ENCODE measurements around the gene ARHGAP26.

Gene ARHGAP26

DNA sequence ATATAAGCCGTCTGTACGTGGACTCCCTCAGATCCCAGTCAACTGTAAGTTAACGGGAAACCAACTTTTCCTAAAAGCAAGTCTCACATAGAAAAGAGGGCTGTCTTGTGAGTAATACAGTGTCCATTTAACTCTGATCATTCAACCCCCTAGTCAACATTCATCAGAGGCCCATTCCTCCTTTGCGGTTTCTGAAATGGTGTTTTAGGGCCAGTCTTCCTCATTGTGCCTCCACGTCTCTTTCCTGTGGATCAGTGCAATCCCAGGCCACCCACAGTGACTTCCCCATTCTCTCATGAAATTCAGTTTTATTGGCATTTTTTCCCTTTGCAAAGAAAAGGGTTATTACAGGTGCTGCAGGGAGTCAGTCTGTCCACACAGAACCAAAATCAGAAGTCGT, 371.5 kb downstream of the ARHGAP26 start:
- FAIRE-seq = no peak
- DNase-seq (ENCODE audit: insufficient read length, low spot score) = no peak

DNA sequence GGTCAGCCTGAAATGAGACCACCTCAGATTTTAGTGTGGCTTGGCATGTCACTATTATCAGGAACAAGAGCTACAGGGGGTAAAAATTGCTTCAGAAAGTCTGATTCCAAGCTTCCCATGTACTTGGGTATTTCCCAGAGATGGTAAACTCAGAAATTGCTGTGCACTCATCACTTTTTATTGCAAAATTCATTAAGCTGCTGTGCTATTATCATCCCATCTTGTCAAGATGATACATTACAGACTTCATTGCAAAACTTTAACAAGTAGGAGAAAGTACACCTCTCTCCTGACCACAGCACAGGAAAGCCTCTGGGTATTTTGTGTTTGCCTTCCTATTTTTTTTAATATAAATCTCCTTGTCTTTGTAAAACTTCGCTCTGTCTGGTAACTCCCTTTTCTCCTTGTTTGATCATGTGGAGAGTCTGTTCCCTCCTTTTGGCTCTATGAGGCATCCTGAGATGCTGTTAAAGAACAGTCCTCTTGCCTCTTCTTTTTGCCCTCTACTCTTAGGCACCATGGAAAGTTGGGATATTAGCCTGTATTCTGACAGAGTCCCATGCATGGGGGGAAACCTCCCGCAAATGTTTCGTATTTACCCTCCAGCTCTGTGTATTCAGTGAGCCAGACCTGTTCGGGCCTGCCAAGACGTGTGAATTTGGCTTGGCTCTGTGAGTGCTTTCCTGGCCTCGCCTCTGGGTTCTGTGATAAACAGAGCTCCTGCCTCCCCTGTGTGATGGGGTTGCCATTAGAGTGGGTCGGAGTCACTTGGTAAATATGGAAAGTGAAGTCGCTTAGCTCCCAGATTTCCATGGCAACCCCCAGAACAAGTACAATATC, 372.6 kb downstream of the ARHGAP26 start:
- FAIRE-seq = no peak
- DNase-seq (ENCODE audit: insufficient read length, low spot score) = no peak

DNA sequence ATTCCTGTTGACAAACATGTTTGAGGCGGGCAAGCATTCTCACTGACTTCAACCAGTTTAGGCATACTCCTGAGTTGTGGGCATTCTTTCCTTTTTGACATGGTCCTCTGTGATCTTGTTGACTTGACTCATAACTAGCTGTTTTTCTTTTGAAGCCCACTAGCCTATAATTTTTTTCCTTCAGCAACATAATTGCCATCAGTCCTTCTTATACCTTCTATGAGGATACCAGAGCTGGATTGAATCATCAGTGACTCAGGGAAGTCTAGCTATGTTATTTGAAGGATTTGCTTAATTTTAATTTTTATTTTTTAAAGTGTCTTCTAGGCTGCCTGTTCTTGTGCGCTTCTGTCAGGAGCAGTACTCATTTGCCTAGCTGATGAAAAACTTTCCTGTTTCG, 373.8 kb downstream of the ARHGAP26 start:
- DNase-seq (ENCODE audit: insufficient read length, low spot score) = no peak
- FAIRE-seq = no peak

DNA sequence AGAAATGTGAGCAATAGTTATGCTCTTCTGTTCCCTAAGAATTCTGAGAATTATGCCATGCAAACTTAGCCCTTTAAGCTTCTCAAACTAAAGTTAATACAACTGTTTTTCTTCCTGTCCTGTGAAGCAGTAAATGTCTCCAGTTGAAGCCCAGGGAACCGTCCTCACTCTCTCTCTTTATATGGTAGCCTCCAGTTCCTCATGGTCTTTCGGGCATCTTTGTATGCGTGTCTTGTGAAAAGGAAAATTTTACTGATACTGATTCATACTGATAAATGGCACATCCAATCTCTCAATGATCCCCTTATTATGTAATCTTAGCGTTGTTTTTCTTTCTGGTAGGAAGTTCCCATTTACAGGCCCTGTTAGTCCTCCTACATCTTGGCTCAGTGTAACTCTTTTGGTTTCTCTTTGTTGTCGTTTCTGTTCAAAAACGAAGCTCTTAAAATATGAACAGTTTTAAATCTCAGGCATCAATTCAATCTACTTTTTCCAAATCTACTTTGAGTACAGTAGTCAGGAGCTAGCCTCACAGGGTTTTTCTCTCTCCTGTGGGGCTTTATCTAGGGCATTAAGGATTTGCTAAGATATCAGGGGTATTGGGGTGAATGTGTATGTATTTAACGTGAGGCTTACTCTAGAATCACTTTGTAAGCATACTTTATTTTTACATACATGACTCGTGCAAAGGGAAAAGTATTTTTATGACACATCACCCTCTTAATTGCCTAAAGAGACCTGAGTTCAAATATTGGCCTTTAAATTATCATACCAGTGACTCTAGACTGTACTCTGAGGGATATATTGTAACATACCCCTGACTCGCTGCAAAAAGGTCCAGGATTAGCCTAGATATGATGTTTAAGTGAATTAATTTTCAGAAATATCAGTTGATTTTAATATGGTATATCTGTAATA, 375.3 kb downstream of the ARHGAP26 start:
- DNase-seq (ENCODE audit: insufficient read length, low spot score) (no peak), FAIRE-seq (no peak)

DNA sequence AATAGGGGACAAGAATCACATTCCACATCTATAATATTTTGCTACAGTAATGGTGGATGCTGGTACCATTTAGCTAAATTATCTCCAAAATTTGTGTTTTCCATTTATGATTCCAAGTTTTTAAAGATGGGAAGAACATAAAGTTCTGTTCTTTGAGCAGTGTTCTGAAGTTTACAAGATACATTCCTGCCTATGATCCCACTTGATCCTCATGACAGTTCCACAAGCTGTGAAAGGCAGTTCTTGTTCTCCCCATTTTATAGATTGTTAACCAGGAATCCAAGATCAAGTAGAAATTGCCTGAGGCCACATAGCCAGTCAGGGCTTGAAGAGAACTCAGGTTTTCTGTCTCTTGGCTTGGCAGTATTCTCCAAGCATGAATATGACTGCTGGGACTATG, 376.0 kb downstream of the ARHGAP26 start:
- FAIRE-seq (no peak), DNase-seq (ENCODE audit: insufficient read length, low spot score) (no peak)

DNA sequence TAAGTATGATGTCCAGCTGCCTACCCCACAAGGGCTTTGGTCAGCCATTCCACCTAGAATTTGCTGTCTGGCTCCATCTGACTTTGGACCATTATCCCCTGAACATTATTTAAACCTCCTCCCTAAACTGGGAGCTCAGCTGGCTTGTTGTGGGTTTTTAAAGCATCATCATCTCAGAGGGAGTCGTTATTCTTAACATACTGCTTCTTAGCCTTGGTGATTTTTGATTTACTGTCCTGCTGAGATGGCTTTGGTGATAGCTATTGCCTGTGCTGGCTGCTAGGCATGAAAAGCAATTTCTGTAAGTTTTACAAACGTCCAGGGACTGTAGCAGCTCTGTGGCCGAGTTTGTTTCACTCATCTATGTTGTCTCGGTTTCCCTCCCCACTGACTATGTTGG, 377.2 kb downstream of the ARHGAP26 start:
- no peak for DNase-seq (ENCODE audit: insufficient read length, low spot score)
- FAIRE-seq = no peak

DNA sequence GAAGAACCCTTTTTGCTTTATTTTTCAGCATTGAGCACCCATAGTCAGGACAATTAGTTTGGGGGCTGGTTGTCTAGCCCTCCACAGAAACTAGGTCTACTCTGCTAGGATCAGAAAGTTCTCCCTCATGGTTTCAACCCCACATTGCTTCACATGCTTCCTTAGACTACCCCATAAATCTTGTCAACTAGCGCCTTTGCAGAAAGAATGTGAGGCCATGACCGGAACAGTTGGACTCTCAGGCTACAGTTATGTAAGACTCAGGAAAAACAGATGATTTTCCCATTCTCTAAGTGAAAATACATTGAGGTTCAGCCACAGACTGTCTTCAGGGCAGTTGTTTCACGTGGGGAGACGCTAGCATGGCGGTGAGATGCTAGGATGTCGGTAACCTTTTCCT, 377.7 kb downstream of the ARHGAP26 start:
- FAIRE-seq = no peak

DNA sequence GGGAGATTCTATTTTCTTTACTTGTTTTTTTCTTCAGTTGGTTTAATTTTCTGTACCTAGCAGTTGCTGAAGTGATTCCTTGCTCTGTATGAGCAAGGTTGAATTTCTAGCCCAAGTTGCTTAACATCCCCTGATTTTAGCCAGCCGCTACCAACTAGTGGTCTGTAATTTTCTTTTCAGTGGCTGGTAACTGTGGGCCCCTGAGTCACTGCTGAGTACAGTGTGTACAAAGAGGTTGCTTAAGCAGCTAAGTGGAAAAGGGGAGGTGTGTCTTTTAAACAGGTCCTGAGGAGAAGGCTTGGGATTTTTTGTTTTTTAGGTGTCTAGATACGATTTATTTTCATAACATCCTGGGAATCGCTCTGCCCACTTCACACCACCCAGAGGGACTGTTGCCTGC, 378.6 kb downstream of the ARHGAP26 start:
- FAIRE-seq (no peak), DNase-seq (ENCODE audit: insufficient read length, low spot score) (no peak)

More for the DNA sequence above, 377.7 kb downstream of the ARHGAP26 start:
- DNase-seq (ENCODE audit: insufficient read length, low spot score) = no peak

DNA sequence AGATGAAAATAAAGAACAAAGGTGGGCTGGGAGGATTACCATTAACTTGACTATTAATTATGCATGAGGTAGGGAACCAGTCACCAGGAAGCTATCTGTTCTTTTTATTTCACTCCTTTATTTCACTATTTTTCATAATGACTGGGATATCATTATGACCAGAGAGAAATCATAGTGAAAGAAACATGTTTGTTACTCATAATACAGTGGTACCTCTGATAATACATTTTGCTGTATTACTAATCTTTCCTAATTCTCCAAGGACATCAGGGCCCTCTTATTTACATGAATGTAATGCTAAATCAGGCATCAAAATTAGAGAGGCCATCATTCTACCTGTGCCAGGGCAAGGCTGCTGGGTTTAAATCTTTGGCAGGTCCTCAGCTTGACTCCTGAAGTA, 379.6 kb downstream of the ARHGAP26 start:
- no peak for DNase-seq (ENCODE audit: insufficient read length, low spot score)
- no peak for FAIRE-seq

DNA sequence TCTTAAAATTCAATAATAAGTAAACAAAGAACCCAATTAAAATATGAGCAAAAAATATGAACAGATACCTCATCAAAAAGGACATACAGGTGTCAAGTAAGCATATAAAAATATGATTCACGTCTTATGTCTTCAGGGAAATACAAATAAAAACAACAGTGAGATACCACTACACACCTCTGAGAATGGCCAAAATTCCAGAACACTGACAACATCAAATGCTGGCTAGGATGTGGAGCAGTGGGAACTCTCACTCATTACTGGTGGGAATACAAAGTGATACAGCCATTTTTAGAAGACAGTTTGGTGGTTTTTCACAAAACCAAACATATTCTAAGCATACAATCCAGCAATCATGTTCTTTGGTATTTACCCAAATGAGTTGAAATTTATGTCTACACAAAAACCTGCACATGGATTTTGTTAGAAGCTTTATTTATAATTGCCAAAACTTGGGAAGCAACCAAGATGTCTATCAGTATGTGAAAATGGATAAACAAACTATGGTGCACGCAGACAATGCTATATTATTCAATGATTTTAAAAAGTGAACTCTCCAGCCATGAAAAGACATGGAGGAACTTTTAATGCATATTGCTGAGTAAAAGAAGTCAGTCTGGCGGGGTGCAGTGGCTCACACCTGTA, 381.0 kb downstream of the ARHGAP26 start:
- no peak for DNase-seq (ENCODE audit: insufficient read length, low spot score)
- FAIRE-seq = no peak

DNA sequence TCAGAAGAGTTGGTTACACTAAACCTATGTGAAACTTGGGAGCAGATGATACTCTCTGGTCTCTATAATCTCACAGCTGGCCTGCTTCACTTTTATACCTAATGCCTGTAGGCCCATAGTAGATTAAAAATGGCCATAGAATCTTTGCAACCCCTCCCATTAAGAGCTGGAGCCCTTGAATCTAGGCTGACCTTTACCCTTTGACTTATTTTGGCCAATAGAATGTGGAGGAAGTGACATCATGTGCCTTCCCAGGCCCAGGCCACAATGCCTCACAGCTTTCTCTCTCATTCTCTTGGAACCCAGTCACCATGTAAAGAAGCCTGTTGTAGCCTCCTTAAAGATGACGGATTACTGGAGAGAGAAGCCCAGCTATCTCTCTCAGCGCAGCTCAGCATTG, 382.3 kb downstream of the ARHGAP26 start:
- FAIRE-seq (no peak), DNase-seq (ENCODE audit: insufficient read length, low spot score) (no peak)

DNA sequence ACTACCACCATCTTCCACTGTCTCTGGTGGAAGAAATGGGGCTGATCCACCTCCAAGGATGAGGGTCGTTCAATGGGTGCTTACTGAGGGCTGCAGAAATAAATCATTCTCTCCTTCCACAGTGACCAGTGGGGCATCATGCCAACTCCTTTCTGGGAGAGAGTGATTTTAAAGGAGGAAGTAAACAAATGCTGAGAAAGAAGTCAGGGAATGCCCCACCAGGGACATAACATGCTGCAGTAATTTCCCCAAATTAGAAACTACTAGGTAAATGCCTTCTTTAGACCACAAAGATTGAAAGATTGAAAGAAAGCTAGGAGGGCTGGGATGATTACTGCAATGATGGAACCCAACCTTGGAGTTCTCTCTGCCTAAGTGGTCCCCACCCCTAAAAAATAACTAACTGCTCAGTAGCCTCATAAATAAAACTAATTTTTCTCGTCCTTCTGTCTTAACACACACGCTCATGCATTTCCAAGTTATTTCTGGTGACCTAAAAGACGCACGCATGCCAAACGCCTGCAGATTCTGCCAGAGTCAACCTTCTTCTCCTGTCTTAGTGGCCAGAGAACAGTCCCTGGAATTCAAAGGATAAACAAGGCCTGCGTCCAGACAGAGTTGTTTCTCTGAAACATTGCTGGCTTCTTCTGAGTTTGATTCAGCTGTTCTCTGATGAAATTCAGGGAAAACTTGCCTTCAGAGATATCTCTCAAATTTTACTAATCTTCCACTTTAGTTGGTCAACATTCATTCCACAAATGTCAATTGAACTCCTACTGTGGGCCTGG, 383.3 kb downstream of the ARHGAP26 start:
- FAIRE-seq (no peak), DNase-seq (ENCODE audit: insufficient read length, low spot score) (no peak)

DNA sequence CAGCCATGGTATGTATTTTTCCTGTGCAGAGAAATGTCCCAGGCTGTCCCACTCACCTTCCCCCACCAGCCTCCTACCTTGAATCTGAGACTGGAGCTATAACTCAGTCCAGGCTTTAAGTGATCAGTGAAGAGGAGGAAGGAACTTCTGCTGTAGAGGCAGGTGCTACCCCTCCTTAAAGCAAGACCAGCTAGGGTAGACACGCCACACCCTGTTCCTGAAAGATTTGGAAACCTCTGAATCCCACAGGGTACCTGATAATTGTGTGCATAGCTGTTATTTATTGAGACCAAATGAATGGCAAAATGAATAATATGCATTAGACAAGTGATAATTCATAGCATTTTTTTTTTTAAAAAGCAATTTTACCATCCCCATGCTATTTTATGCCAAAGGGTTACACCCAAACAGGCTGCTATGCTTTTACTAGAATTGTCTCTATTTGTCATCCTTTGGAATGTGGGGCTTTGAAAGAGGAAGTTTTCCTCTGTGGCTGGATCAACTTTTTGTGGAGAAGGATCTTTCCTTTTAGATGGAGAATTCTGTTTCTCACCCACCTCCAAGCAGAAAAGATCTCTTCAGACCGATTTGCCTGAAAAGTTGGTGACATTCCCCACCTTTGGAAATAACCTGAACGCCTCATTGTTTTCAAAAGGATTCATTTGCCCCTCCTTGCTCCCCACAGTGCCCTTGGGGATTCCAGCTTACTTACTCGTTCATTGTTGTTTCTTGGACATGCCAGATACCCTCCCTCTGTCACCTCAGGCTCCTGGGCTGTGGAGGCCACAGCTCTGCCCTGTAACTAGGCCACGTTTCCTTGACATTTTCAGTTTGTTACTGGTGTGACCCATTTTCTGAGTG, 384.6 kb downstream of the ARHGAP26 start:
- FAIRE-seq (no peak), DNase-seq (ENCODE audit: insufficient read length, low spot score) (no peak)

DNA sequence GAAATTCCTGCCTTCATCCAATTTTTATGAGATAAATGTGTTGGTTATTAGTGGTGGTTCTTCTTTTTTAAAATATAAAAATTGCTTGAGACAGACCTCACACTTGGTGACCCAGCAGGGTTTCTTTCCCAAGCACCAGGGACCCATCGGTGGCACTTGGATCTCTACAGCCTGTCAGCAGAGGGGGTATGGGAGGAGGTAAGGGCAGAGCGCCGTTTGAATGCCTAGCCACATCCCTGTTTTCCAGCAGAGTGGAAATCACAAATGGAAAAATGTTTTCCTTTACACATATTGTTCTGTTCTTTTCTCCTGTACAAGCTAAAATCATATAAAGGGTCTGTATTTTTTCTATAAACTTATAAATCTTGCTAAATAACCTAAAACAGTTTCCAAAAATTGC, 385.3 kb downstream of the ARHGAP26 start:
- DNase-seq (ENCODE audit: insufficient read length, low spot score) = no peak
- FAIRE-seq = no peak

DNA sequence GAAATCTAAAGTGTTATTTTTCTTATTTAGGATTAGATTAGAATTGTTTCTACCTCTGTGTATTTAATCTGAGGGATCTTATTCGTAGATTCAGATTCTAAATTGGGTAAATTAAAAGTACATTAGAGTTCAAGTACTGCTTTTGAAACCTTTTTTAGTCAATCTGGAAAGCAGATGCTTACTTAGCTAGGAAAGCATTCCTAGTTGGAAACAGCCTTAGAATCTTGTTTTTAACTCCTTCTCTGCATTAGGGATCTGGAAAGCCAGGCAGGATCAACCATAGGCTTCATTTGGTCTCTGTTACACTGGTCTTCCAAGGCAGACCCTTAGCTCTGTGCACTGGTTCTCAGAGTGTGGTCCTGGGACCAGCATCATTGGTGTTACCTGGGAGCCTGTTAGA, 385.9 kb downstream of the ARHGAP26 start:
- FAIRE-seq (no peak), DNase-seq (ENCODE audit: insufficient read length, low spot score) (no peak)

DNA sequence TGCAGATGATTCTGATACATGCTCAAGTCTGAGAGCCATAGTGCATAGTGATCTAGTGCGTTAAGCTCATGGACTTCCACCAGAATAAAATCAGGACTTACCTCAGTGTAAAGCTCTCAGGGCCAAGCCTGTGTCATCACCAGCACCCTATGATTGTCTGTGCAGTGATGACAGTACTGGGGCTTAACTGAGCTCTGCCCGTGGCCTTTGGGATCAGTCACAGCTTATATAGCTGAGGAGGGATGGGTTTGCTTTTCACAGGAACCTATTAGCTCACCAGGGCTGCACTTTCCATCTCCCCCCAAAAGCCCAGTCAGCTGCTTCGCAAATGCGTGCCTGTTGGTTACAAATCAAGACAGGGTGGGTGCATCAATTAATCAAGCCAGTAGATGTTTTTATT, 386.4 kb downstream of the ARHGAP26 start:
- no peak for DNase-seq (ENCODE audit: insufficient read length, low spot score)
- FAIRE-seq = no peak

DNA sequence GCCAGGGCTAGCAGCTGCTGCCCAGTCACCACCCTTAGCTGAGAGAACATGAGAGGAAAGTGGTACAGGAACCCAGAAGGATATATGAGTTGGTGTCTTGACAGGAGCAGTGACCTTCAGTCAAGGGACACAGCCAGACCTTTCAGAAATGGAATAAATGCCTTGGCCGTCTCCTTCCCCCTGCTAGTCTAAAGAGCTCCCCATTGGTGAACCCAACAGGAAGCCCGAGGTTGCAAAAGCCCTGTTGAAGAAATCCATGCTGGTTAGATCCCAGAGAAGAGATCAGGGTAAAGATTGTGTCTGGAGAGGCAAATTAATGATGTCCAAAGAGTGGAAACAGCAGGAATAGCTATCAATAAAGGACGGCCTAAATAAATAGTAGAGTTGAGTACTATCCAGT, 388.9 kb downstream of the ARHGAP26 start:
- FAIRE-seq (no peak), DNase-seq (ENCODE audit: insufficient read length, low spot score) (no peak)

DNA sequence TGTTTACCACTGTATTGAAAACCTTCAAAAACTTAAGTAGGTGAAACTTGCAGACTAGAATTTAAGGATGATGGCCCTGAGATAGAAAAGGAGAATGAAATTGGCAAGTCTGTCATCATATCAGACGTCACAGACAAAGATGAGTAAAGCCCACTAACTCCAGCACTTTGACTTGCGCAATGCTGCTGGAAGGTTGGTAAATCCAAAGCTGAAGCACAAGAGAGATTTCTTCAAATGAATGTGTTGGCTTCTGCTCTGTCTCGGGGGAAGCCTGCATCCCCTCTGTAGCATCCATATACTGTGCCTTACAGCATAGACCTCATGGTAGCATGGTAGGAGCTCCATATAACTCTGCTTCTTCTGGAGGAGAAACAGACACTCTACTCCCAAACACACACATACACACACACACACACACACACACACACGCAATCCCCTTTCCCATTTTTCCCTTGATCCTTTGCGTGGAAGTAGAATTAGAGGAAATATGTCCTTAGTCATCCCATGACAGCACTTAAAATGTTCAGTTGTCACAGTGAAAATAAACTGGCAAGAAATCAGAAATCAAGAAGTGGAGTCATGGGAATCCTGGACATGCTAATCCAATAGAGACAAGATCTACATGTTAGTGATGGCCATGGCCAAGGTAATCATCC, 391.8 kb downstream of the ARHGAP26 start:
- peak; percentile 55 for FAIRE-seq
- DNase-seq (ENCODE audit: insufficient read length, low spot score) = no peak

DNA sequence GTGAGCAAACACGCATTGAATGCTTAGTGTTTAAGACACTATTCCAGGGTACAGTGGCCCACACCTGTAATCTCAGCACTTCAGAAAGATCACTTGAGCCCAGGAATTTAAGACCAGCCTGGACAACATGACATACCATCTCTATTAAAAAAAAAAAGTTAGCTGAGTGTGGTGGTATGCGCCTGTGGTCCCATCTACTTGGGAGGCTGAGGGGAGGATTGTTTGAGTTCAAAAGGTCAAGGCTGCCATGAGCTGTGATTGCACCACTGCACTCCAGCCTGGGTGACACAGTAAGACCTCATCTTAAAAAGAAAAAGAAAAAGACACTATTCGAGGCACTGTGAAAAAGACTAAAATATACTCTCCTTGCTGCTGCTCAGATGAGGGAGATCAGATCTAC, 392.6 kb downstream of the ARHGAP26 start:
- no peak for DNase-seq (ENCODE audit: insufficient read length, low spot score)
- FAIRE-seq = no peak

Measured in GM19239 (cell line).